ENCODE results near the gene TGDS. TPM values are rescaled to one million over a fixed set of nuclear protein-coding genes. Genes with fewer than 3 reads are reported as not detected.
"Not testable (repeated sequence)": the region's sequence is repeated elsewhere in the genome, so short reads cannot be mapped to it uniquely, and the experiment has no call there.

Gene TGDS
- total RNA-seq, 1 experiment from 2014 or later = 34.4 TPM

- no peak for DNase-seq (ENCODE audit: low spot score)
- in situ Hi-C loops (cut with HindIII; ENCODE audit: low sequenced_read_pairs) = no loop called here
These were observed 38.2 kb downstream of the TGDS start for GRCh38 chr13:94557684-94558235.

GRCh38 chr13:94556621-94557020 is 39.3 kb downstream of the TGDS start:
- DNase-seq (ENCODE audit: low spot score) = no peak
- in situ Hi-C loops (cut with HindIII; ENCODE audit: low sequenced_read_pairs) = no loop called here

GRCh38 chr13:94556041-94556440 is 39.9 kb downstream of the TGDS start:
- DNase-seq (ENCODE audit: low spot score) = no peak

GRCh38 chr13:94553766-94554165 is 42.2 kb downstream of the TGDS start:
- DNase-seq (ENCODE audit: low spot score) = no peak
- in situ Hi-C loops (cut with HindIII; ENCODE audit: low sequenced_read_pairs) = no loop called here

More at GRCh38 chr13:94556041-94556440, 39.9 kb downstream of the TGDS start:
- in situ Hi-C loops (cut with HindIII; ENCODE audit: low sequenced_read_pairs) = no loop called here

- DNase-seq (ENCODE audit: low spot score) = no peak
- in situ Hi-C loops (cut with HindIII; ENCODE audit: low sequenced_read_pairs) = no loop called here
These were observed 43.9 kb downstream of the TGDS start for GRCh38 chr13:94552095-94552494.

- in situ Hi-C loops (cut with HindIII; ENCODE audit: low sequenced_read_pairs) = no loop called here
- peak; percentile 77 for DNase-seq (ENCODE audit: low spot score)
These were observed 45.8 kb downstream of the TGDS start for GRCh38 chr13:94550062-94550738.

- in situ Hi-C loops (cut with HindIII; ENCODE audit: low sequenced_read_pairs) = no loop called here
- peak; percentile 96 for DNase-seq (ENCODE audit: low spot score)
These were observed 46.5 kb downstream of the TGDS start for GRCh38 chr13:94549232-94550061.

GRCh38 chr13:94548821-94549231 is 47.1 kb downstream of the TGDS start:
- in situ Hi-C loops (cut with HindIII; ENCODE audit: low sequenced_read_pairs) = no loop called here
- DNase-seq (ENCODE audit: low spot score) = peak; percentile 71

- in situ Hi-C loops (cut with HindIII; ENCODE audit: low sequenced_read_pairs) = no loop called here
These were observed 47.6 kb downstream of the TGDS start for GRCh38 chr13:94548382-94548781.

GRCh38 chr13:94546061-94546839 is 49.7 kb downstream of the TGDS start:
- no peak for DNase-seq (ENCODE audit: low spot score)
- in situ Hi-C loops (cut with HindIII; ENCODE audit: low sequenced_read_pairs) = no loop called here

More at GRCh38 chr13:94548382-94548781, 47.6 kb downstream of the TGDS start:
- no peak for DNase-seq (ENCODE audit: low spot score)

- no peak for DNase-seq (ENCODE audit: low spot score)
- in situ Hi-C loops (cut with HindIII; ENCODE audit: low sequenced_read_pairs) = no loop called here
These were observed 51.0 kb downstream of the TGDS start for GRCh38 chr13:94544922-94545321.

GRCh38 chr13:94542917-94543316 is 53.0 kb downstream of the TGDS start:
- DNase-seq (ENCODE audit: low spot score) = no peak
- in situ Hi-C loops (cut with HindIII; ENCODE audit: low sequenced_read_pairs) = no loop called here

GRCh38 chr13:94537740-94538630 is 58.0 kb downstream of the TGDS start:
- in situ Hi-C loops (cut with HindIII; ENCODE audit: low sequenced_read_pairs) = no loop called here
- DNase-seq (ENCODE audit: low spot score) = no peak

- in situ Hi-C loops (cut with HindIII; ENCODE audit: low sequenced_read_pairs) = no loop called here
- no peak for DNase-seq (ENCODE audit: low spot score)
These were observed 60.2 kb downstream of the TGDS start for GRCh38 chr13:94535775-94536174.

- in situ Hi-C loops (cut with HindIII; ENCODE audit: low sequenced_read_pairs) = no loop called here
- DNase-seq (ENCODE audit: low spot score) = no peak
These were observed 60.7 kb downstream of the TGDS start for GRCh38 chr13:94535231-94535630.

- no peak for DNase-seq (ENCODE audit: low spot score)
- in situ Hi-C loops (cut with HindIII; ENCODE audit: low sequenced_read_pairs) = no loop called here
These were observed 61.8 kb downstream of the TGDS start for GRCh38 chr13:94534166-94534565.

- in situ Hi-C loops (cut with HindIII; ENCODE audit: low sequenced_read_pairs); DNase-seq (ENCODE audit: low spot score): not testable (repeated sequence)
These were observed 63.7 kb downstream of the TGDS start for GRCh38 chr13:94532278-94532677.

GRCh38 chr13:94526956-94527355 is 69.0 kb downstream of the TGDS start:
- in situ Hi-C loops (cut with HindIII; ENCODE audit: low sequenced_read_pairs); DNase-seq (ENCODE audit: low spot score): not testable (repeated sequence)

All from G401 (cell line).